Sigmoid colon (tissue), 7 donors: ENCODE data around the gene RDX. TPM values are rescaled to one million over a fixed set of nuclear protein-coding genes. Genes with fewer than 3 reads are reported as not detected.

ENCODE experiments used
- DNase-seq: peaks from one replicate; pipeline ENCODE4 v3.0.0-alpha.2; 2019
- H3K27ac ChIP-seq, 4 donors: fragments of 200-600 bp; sonication (generic); one replicate each; pipeline ENCODE4 v1.5.1; 2016 to 2019; ENCODE audit warnings: mild to moderate bottlenecking in 1 of 4
- H3K27me3 ChIP-seq, 3 donors: fragments of 200-600 bp; sonication (generic); one replicate each; pipeline ENCODE4 v1.5.1; 2019; ENCODE audit warnings: mild to moderate bottlenecking in 1 of 3
- H3K36me3 ChIP-seq, 4 donors: fragments of 200-600 bp; sonication (generic); one replicate each; pipeline ENCODE4 v1.5.1; 2016 to 2019
- H3K4me1 ChIP-seq, 4 donors: fragments of 200-600 bp; sonication (generic); one replicate each; pipeline ENCODE4 v1.5.1; 2017 to 2019
- H3K4me3 ChIP-seq, 4 donors: fragments of 200-600 bp; sonication (generic); one replicate each; pipeline ENCODE4 v1.5.1; 2017 to 2019; ENCODE audit warnings: mild to moderate bottlenecking in 2 of 4, moderate library complexity in 1 of 4
- H3K9me3 ChIP-seq, 4 donors: fragments of 200-600 bp in 3 of 4; sonication (generic) in 3 of 4; one replicate each; pipeline versions ENCODE4 v1.5.1 to v1.6.1; 2013 to 2019
- CTCF ChIP-seq, 4 experiments: fragments of 450-650 bp in 3 of 4; fragments of 200-600 bp in 1 of 4; IDR thresholded peaks; one replicate each; pipeline ENCODE4 v1.5.1; 2016 to 2019; ENCODE audit warnings: antibody characterized with exemption in 4 of 4, mild to moderate bottlenecking in 3 of 4, moderate library complexity in 2 of 4
- EP300 ChIP-seq, 4 donors: sonication (generic); formaldehyde crosslinking; IDR thresholded peaks; one replicate each; pipeline ENCODE4 v1.6.1; 2017; ENCODE audit warnings: antibody characterized with exemption in 4 of 4
- POLR2A ChIP-seq, 2 donors: fragments of 450-650 bp; IDR thresholded peaks; one replicate each; pipeline ENCODE4 v1.6.1; 2016; ENCODE audit warnings: antibody characterized with exemption in 2 of 2, mild to moderate bottlenecking in 2 of 2, moderate library complexity in 2 of 2
- POLR2AphosphoS5 ChIP-seq, 4 donors: sonication (generic); formaldehyde crosslinking; IDR thresholded peaks; one replicate each; pipeline ENCODE4 v1.6.1; 2017; ENCODE audit warnings: antibody characterized with exemption in 4 of 4
- WGBS, 2 donors: extraction: QIAGEN DNeasy Blood & Tissue Kit; methylation state at CpG; one replicate each; pipeline ENCODE4 v1.1.7; 2013; 5-methylcytosine and 5-hydroxymethylcytosine counted together
- intact Hi-C: fragments of 100-400 bp; cut with DNase I; formaldehyde crosslinking; loops from one replicate; pipeline ENCODE4 v1.15.1; 2023
- polyA plus RNA-seq, 3 donors: library from polyadenylated mRNA; stranded (reverse); fragments of 200-250 nt; gene quantifications; one replicate each; pipeline ENCODE4 v1.2.3, GENCODE V29; 2013
- total RNA-seq, 4 donors: library from RNA; depleted of rRNA; stranded (reverse); fragments of >200 nt; gene quantifications; one replicate each; pipeline ENCODE4 v1.1.0, GENCODE V29; 2016
- donor health status: healthy with polysubstance abuse.
- donor health status: Bipolar disorder and iron deficiency.
- donor health status: healthy.

RDX gene
- total and polyA plus RNA-seq, 7 donors = 7.9 to 160 (median 55.6) TPM

- DNase-seq = no peak
- TF ChIP-seq POLR2A (IDR thresholded peaks at IDR 0.05) (no peak), CTCF (IDR thresholded peaks at IDR 0.05) (no peak), EP300 (IDR thresholded peaks at IDR 0.05) (no peak), POLR2AphosphoS5 (IDR thresholded peaks at IDR 0.05) (no peak)
- Histone ChIP-seq H3K4me3 (no peak overlapping the region), H3K9me3 (no peaks in the 10 kb centered on the region), H3K36me3 (peaks cover 0 to 53% (median 9%) of the 10 kb centered on the region in 4 donors), H3K27ac (no peak overlapping the region), H3K27me3 (no peaks in the 10 kb centered on the region), H3K4me1 (peaks cover 0 to 14% (median 8%) of the 10 kb centered on the region in 4 donors)
- intact Hi-C loops = no loop called here
- 92 to 94% methylated on average over 5 of the region's 5 CpGs for WGBS, 2 donors
Measured at GRCh38 chr11:110249766-110250165, 46.6 kb downstream of the RDX start.

DNA sequence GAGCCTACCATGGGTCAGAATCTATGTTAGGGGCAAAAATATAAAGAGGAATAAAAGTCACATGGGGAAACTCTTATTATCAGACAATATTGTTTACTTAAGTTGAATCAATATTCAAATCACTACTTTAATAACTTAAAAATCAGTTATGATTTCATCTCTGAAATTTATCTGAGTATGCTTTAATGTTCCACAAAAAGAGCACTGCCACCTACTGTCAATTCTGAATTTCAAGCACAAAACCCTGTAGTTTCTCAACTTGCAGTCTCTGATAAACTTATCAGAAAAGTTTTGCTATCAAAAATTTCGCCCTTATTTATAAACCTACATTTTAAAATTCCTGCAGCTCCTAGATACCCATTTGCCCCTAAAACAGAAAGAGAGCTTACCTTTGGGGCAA, 47.3 kb downstream of the RDX start:
- Histone ChIP-seq H3K27me3 (no peaks in the 10 kb centered on the region), H3K36me3 (peaks cover 0 to 46% (median 7%) of the 10 kb centered on the region in 4 donors), H3K9me3 (no peaks in the 10 kb centered on the region), H3K4me1 (peaks cover 0 to 14% (median 8%) of the 10 kb centered on the region in 4 donors), H3K4me3 (no peak overlapping the region), H3K27ac (no peak overlapping the region)
- DNase-seq = no peak
- intact Hi-C loops = no loop called here
- no peak for TF ChIP-seq EP300 (IDR thresholded peaks at IDR 0.05)
- TF ChIP-seq CTCF (IDR thresholded peaks at IDR 0.05) = no peak
- TF ChIP-seq POLR2A (IDR thresholded peaks at IDR 0.05) = no peak
- no peak for TF ChIP-seq POLR2AphosphoS5 (IDR thresholded peaks at IDR 0.05)
- WGBS, 2 donors = 82 to 92% methylated on average over 1 of the region's 1 CpG

- intact Hi-C loops = no loop called here
- H3K4me1 ChIP-seq = no peaks in the 10 kb centered on the region
- no peaks in the 10 kb centered on the region for H3K9me3 ChIP-seq
- no peak overlapping the region for H3K27ac ChIP-seq
- WGBS, 2 donors = 72 to 90% methylated on average over 1 of the region's 1 CpG
- no peaks in the 10 kb centered on the region for H3K27me3 ChIP-seq
- no peak for DNase-seq
- no peak overlapping the region for H3K4me3 ChIP-seq
- TF ChIP-seq POLR2A (IDR thresholded peaks at IDR 0.05) (no peak), CTCF (IDR thresholded peaks at IDR 0.05) (no peak), EP300 (IDR thresholded peaks at IDR 0.05) (no peak), POLR2AphosphoS5 (IDR thresholded peaks at IDR 0.05) (no peak)
- peaks cover 0 to 23% (median 2%) of the 10 kb centered on the region in 4 donors for H3K36me3 ChIP-seq
Measured at GRCh38 chr11:110243791-110244190, 52.6 kb downstream of the RDX start.

GRCh38 chr11:110242746-110243145, 53.7 kb downstream of the RDX start:
- Histone ChIP-seq H3K27me3 (no peaks in the 10 kb centered on the region), H3K36me3 (peaks cover 0 to 27% (median 2%) of the 10 kb centered on the region in 4 donors), H3K9me3 (no peaks in the 10 kb centered on the region), H3K27ac (no peak overlapping the region), H3K4me1 (no peaks in the 10 kb centered on the region), H3K4me3 (no peak overlapping the region)
- intact Hi-C loops = no loop called here
- no peak for TF ChIP-seq POLR2A (IDR thresholded peaks at IDR 0.05)
- no peak for TF ChIP-seq CTCF (IDR thresholded peaks at IDR 0.05)
- no peak for TF ChIP-seq EP300 (IDR thresholded peaks at IDR 0.05)
- no peak for TF ChIP-seq POLR2AphosphoS5 (IDR thresholded peaks at IDR 0.05)
- DNase-seq = no peak

DNA sequence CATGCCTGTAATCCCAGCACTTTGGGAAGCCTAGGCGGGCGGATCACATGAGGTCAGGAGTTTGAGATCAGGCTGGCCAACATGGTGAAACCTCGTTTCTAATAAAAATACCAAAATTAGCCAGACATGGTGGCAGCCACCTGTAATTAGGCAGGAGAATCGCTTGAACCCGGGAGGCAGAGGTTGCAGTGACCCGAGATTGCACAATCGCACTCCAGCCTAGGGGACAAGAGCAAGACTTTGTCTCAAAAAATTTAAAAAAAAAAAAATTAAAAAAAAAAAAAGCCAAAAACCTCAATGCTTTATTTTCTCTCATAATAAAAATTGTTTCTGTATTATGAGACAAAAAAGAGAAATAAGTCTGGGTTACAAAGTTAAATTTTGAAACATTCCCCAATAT, 54.2 kb downstream of the RDX start:
- intact Hi-C loops = no loop called here
- Histone ChIP-seq H3K4me3 (no peak overlapping the region), H3K27me3 (no peaks in the 10 kb centered on the region), H3K27ac (no peak overlapping the region), H3K9me3 (no peaks in the 10 kb centered on the region), H3K36me3 (peaks cover 0 to 27% (median 4%) of the 10 kb centered on the region in 4 donors), H3K4me1 (no peaks in the 10 kb centered on the region)
- WGBS, 2 donors = 95 to 97% methylated on average over 7 of the region's 7 CpGs
- DNase-seq = no peak
- TF ChIP-seq POLR2AphosphoS5 (IDR thresholded peaks at IDR 0.05) = no peak
- no peak for TF ChIP-seq CTCF (IDR thresholded peaks at IDR 0.05)
- TF ChIP-seq EP300 (IDR thresholded peaks at IDR 0.05) = no peak
- TF ChIP-seq POLR2A (IDR thresholded peaks at IDR 0.05) = no peak
